Measurements from ENCODE around the gene LFNG.

The LFNG gene

GRCh38 chr7:2519119-2519930 lies at the start of gene LFNG:
Gene LFNG, plus strand, starts transcription at chr7:2519774. Its CDS starts 88 bp downstream, at chr7:2519862.
- peak; percentile 90 for DNase-seq

GRCh38 chr7:2470204-2471021 lies 49.2 kb upstream of the LFNG start:
- no peak for DNase-seq

DNA sequence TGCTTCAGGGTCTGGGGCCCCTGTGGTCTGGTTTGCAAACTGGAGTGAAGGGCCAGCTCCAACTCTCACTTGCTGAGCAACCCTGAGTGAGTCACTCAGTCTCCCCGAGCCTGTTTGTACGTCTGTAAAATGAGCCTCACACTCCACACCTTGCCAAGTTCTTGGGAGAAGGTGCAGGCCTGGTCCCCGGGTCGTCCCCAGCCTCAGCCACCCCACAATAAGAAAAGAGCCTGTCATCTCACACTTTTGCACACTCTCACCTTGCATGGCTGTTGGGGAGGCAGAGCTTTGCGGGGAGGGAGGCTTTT lies 48.6 kb upstream of the LFNG start:
- no peak for DNase-seq

GRCh38 chr7:2471396-2471795 lies 48.2 kb upstream of the LFNG start:
- DNase-seq = no peak

DNA sequence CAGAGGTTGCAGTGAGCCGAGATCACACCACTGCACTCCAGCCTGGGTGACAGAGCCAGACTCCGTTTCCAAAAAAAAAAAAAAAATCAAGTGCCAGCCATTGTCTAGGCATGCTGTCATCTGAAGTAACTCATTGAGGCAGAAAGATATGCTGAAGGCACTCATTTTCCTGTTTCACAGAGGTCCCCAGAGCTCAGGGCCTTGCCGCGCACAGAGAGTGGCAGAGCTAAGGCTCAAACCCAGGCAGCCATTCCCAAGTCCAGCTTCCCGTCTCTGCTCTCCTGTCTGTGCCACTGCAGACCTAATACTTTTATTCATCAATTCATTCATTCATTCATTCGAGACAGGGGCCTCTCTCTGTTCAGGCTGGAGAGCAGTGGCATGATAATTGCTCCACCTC lies 46.8 kb upstream of the LFNG start:
- no peak for DNase-seq

GRCh38 chr7:2473496-2474180 lies 45.9 kb upstream of the LFNG start:
- DNase-seq = no peak

DNA sequence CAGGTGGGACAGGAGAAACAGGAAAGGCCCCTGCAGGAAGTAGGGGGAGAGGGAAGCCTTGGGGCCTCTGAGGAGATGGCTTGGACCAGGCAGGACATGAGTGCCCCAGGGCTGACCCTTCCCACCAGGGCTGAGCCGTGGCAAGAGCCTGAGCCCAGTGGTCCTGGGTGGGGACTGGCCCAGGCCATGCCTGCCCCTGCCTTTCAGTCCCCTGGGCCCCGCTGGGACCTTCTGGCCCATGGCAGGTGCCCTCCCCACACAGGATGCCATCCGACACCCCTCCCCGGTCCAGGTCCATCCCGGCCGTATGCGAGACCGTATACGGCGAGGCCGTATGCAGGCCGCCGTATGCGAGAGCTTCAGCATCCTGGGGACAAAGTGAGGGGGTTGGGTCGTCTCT lies 45.4 kb upstream of the LFNG start:
- DNase-seq = no peak

DNA sequence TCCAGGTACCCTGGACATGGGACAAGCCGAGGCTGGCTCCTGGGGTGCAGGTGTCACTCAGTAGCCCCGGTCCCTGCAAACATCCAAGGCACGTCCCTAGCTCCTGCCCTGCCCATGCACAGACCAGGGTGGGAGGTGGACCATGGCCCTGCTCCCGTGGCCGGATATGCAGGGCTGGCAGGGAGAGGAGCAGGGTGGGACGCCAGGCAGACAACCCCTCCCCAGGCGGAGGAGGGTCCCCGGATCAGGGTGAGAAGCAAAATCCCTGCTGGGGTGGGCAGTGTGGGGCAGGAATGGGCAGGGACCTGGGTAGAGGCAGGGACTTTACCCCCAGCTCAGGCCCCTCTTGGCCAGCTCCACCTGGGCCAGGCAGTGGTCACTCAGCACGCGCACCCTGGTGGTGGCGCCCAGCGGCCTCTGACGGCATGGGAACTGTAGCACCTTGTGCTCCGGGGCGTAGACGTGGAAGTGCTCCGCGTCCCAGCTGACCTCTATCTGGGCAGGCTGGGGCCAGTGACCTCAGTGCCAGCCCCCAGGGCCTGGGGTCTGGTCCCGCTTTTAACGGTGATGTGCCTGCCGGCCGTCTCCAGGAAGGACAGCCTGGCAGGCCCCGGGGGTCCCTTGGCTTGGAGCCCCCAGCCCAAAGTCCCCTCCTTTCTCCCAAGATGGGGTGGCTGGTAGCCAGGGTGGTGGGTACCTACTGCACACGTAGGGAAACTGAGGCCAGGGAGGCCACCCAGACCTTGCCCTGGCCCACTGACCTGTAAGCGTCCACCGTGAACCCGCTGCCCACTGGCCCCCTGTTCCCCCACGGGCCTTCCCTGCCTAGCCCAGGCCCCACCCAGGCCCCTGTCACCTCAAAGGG lies 44.5 kb upstream of the LFNG start:
- DNase-seq = no peak

- DNase-seq = no peak
Observed at GRCh38 chr7:2475678-2476015, 43.9 kb upstream of the LFNG start.

DNA sequence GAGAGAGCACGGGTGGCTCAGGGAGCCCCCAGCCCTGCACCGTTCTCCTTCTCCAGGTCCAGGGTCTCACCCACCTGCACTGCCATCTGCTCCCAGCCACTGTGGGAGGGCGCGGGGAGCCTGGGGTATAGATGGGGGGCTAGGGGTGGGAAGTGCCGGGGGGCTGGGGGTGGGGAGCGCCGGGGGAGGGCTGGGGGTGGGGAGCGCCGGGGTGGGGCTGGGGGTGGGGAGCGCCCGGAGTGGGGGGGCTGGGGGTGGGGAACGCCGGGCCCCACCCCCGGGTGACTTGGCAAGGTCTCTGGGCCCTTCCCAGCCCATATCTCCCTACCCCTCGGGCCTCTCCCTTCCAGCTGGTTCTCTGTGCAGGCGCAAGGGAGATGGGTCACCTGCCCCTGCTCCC lies 43.3 kb upstream of the LFNG start, which contains the start of gene GRIFIN:
Gene GRIFIN, minus strand, starts transcription at position 101 of the 400 bp plus-strand sequence. Its CDS starts 15 bp downstream, at position 86.
- no peak for DNase-seq

- DNase-seq = no peak
Observed at GRCh38 chr7:2476776-2477446, 42.7 kb upstream of the LFNG start.

DNA sequence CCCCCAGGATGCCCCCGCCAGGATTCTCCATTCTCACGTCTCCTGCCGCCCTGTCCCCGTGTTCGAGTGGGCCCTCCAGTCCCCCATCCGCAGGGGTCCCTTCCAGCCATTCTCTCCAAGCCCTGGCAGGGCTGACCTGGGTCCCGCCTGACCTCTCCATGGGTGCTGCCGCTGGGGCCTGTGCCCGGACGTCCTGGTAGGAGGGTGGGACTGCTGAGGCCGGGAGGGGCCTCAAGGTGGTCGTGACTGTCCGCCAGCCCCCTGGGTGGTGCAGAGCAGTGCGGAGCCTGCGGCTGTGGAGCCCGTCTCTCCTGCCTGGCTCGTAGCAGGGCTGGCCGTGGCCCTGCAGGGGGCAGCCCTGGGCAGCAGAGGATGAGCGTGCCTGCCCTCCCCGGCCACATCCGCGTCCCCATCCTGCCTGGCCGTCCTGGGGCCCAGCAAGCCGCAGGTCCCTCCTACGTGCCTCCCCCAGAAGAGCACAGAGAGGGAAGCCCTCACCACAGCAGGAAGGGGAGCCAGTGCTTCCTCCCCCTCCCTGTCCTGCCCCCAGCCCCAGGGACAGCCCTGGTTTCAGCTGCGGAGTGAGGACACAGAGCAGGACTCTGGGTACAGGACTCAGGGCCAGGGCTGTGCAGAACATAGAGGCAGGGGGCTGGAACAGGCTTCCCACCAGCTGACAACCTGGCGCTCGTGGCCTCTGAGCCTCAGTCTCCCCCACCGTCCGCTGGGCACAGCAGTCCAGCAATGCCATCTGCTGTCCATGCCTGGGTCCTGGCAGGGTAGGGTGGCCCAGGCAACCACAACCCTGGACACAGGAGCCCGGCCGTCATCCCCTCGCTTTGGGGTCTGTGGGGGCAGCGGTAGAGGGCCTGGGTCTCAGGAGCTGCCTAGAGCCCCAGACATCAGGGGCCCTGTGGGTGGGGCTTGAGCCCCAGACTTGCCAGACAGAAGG lies 41.9 kb upstream of the LFNG start:
- DNase-seq = peak; percentile 70

DNA sequence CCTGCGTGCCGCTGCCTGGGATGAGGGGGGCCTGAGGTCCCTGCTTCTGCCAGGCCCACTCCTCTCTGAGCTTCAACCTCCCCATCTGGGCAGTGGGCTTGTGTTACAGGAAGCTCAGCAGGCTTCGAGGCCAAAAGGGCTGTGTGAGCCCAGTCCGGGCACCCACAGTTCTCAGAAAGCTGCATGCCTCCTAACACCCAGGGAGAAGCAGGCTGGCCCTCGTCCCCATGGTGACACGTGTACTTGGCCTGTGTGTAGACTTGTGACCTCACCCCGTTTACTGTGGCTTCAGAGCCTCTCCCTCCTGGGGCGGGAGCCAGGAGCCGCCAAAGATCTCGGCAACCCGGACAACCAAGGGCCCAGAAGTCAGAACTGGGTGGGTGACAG lies 41.2 kb upstream of the LFNG start:
- no peak for DNase-seq

- no peak for DNase-seq
Observed at GRCh38 chr7:2478800-2479199, 40.8 kb upstream of the LFNG start.

DNA sequence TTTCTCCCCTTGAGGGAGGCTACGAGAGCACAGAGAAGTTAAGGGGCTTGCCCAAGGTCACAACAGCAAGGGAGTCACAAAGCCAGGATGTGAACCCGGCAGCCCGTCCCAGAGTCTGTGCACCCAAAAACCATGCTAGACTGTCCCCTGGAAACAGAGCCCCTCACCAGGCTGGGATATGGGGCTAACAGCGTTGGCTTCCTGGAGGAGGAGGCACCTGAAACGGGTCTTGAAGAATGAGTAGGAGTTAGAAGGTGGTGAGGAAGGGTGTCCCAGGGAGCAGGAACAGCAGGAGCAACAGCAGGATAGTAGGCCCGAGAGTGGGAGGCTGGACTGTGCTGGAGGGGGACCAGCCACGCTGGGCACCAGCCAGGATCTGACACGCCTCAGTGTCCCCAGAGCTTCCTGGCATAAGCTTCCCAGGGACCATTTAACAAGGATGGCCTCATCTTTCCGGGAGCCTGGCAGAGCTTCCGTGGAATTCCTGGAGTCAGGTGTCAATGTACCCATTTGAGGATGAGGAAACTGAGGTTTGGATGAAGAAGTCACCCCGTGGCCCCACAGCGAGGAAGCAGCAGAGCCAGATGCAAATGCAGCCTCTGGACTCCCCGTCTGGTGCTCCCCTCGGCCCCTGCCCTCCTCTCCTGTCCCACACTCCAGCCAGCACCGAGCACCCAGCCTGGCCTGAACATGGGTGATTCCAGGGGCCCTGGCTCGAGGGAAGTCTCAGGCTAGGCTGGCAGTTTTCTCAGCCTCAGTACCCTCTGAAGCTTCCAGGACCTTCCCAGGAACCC lies 40.1 kb upstream of the LFNG start:
- DNase-seq = no peak

DNA sequence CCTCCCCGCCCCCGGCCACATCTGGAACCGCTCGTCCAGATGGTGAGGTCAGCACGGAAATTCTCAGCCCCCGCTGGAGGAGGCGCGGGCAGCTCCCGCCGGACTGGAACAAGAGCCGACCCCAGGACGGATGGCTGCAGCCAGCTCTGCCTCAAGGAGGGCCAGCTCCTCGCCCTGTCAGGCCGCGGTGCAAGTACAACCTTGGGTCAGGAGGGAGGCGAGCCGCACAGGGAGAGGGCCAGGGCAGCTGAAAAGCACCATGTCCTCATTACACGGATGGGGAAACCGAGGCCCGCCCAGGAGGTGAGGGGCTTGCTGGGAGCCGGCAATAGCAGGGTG lies 39.5 kb upstream of the LFNG start:
- DNase-seq = no peak

DNA sequence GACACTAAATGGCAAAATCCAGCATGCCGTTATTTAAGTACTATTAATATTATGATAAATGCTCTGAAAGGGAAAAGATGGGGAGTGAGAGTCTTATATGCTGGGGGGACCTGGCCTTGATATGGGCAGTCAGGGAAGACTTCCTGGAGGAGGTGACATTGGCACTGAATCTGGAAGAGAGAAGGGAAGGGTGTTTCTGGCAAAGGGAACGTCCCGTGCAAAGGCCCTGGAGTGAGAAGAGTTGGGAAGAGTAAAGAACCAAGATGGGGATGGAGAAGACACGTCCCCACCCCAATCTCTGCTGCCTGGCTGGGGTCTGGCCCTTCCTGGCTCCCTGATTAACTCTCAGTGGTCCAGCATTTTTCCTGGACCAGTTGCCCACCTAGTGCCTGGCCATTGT lies 38.4 kb upstream of the LFNG start:
- DNase-seq = no peak

DNA sequence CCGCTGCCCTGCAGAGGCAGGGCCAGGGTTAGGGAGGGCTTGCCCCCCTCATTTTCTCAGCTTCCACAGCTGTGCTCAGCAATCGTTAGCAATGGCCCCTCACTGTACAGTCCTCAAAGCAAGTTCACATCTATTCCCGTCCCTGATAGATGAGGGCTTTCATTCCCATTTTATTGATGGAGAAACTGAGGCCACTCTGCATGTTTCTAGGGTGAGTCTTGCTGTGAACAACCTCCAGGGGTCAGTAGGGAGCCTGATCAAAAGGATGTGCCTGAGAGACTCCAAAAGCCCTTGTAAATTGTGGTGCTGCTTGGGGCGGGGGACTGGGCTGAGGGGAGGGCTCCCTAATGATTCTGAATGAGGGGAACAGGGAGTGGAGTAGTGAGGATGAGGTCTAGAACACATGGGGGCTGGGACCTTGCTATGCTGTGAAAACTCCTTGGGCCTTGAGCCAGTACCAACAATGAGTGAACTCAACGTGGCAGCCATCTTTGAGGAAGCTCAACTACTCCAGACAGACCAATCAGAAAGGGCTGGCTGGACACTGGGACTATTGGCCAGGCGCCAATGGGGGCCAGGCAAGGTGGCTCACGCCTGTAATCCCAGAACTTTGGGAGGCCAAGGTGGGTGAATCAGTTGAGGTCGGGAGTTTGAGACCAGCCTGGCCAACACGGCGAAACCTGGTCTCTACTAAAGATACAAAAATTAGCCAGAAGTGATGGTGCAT lies 36.7 kb upstream of the LFNG start:
- DNase-seq = no peak

DNA sequence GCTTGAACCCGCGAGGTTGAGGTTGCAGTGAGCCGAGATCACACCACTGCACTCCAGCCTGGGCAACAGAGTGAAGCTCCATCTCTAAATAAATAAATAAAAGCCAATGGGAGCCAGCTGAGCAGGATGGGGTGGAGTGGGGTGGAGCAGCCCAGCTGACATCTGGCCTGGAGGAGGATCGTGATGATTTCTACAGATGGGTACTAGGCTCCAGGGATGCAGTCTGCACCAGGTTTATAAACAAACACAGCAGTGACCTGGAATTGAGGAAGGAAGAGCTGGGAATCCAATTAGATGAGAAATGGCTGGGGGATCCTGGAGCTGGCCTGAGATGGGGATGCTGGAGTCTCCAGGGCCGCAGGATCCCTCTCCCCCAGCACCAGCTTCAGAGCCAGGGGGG lies 36.1 kb upstream of the LFNG start:
- DNase-seq = no peak

- no peak for DNase-seq
Observed at GRCh38 chr7:2484868-2485267, 34.7 kb upstream of the LFNG start.
